Neural progenitor cell (in vitro differentiated cells): ENCODE data around the gene ADARB2. TPM values are rescaled to one million over a fixed set of nuclear protein-coding genes. Genes with fewer than 3 reads are reported as not detected.

ENCODE experiments used
- DNase-seq: peaks from one replicate; pipeline ENCODE4 v3.0.0-alpha.2; 2016; ENCODE audit warnings: low spot score
- H2AFZ ChIP-seq: fragments of 200-600 bp; sonication (generic); replicated peaks from 2 replicates; pipeline ENCODE4 v1.6.1; 2016; ENCODE audit warnings: antibody characterized with exemption
- H3F3A ChIP-seq: fragments of 200-600 bp; sonication (generic); 2 replicates; pipeline ENCODE4 v1.6.1; 2016; ENCODE audit warnings: antibody characterized with exemption, low read depth
- H3K27ac ChIP-seq: fragments of 200-600 bp; sonication (generic); 2 replicates; pipeline ENCODE4 v1.5.1; 2016; ENCODE audit warnings: mild to moderate bottlenecking
- H3K27me3 ChIP-seq: fragments of 200-600 bp; sonication (generic); 2 replicates; pipeline ENCODE4 v1.6.1; 2016; ENCODE audit warnings: mild to moderate bottlenecking, moderate library complexity
- H3K36me3 ChIP-seq: fragments of 200-600 bp; sonication (generic); 2 replicates; pipeline ENCODE4 v1.5.1; 2016
- H3K4me1 ChIP-seq: fragments of 200-600 bp; sonication (generic); 2 replicates; pipeline ENCODE4 v1.6.1; 2016; ENCODE audit warnings: mixed run types
- H3K4me2 ChIP-seq: fragments of 200-600 bp; sonication (generic); 2 replicates; pipeline ENCODE4 v1.6.1; 2016
- H3K4me3 ChIP-seq: fragments of 200-600 bp; sonication (generic); 2 replicates; pipeline ENCODE4 v1.5.1; 2016
- H3K79me2 ChIP-seq: fragments of 200-600 bp; sonication (generic); 2 replicates; pipeline ENCODE4 v1.6.1; 2016; ENCODE audit warnings: low read depth
- H3K9ac ChIP-seq: fragments of 200-600 bp; sonication (generic); 2 replicates; pipeline ENCODE4 v1.6.1; 2016
- H3K9me3 ChIP-seq: fragments of 200-600 bp; sonication (generic); 2 replicates; pipeline ENCODE4 v1.5.1; 2016; ENCODE audit warnings: low read depth
- H4K20me1 ChIP-seq: fragments of 200-600 bp; sonication (generic); 2 replicates; pipeline ENCODE4 v1.6.1; 2016; ENCODE audit warnings: low read depth
- H3K27ac Mint-ChIP-seq: 3 replicates; pipeline ENCODE4 v1.8.0; 2021; ENCODE audit warnings: mixed read lengths
- H3K27me3 Mint-ChIP-seq: 2 replicates; pipeline ENCODE4 v1.8.0; 2022; ENCODE audit warnings: low read depth, mild to moderate bottlenecking, inconsistent platforms, moderate library complexity, mixed read lengths; ENCODE audit not compliant: insufficient read depth
- H3K36me3 Mint-ChIP-seq: 3 replicates; pipeline ENCODE4 v1.8.0; 2021; ENCODE audit warnings: mixed read lengths
- H3K4me1 Mint-ChIP-seq: 3 replicates; pipeline ENCODE4 v1.8.0; 2021; ENCODE audit warnings: mixed read lengths
- H3K4me3 Mint-ChIP-seq: 3 replicates; pipeline ENCODE4 v1.8.0; 2021; ENCODE audit warnings: mild to moderate bottlenecking, moderate library complexity, mixed read lengths
- H3K9me3 Mint-ChIP-seq: 3 replicates; pipeline ENCODE4 v1.8.0; 2020; ENCODE audit warnings: mixed read lengths
- EZH2 ChIP-seq: fragments of 200-600 bp; sonication (generic); IDR thresholded peaks from 2 replicates; pipeline ENCODE4 v1.6.1; 2017; ENCODE audit warnings: antibody characterized with exemption, mild to moderate bottlenecking, moderate library complexity
- EZH2phosphoT487 ChIP-seq: fragments of 200-600 bp; sonication (generic); IDR thresholded peaks from 2 replicates; pipeline ENCODE4 v1.6.1; 2017; ENCODE audit warnings: antibody characterized with exemption
- total RNA-seq: library from RNA; depleted of rRNA; stranded (reverse); fragments of >200 nt; gene quantifications from 2 replicates; pipeline ENCODE4 v1.2.3, GENCODE V29; 2015; ENCODE audit warnings: low replicate concordance
- TF ChIP-seq, protein P1 (sequence below): fragments of 200-600 bp; sonication (generic); IDR thresholded peaks from 2 replicates; pipeline ENCODE4 v1.5.1; 2017; ENCODE audit warnings: antibody characterized with exemption, mild to moderate bottlenecking

The ADARB2 gene
- total RNA-seq, 1 donor from 2014 or later = not detected

DNA sequence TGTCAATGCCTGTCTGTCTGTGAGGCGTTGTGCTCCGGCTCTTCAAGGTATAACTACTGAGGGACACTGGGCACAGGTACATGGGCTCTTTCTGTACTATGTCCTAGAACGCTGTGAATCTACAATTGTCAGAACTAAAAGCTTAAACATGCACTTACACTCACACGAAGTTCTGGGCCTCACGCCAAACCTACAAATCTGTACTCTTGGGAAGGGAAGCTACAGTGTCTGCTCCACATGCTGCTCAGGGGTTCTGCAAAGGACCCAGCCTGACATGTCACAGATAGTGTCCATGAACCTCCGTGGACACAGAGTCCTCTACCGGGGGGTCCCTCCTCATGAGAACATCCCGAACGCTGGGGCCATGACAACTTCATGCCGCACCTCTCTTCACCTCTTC, 412.4 kb downstream of the ADARB2 start:
- H3K4me1 Mint-ChIP-seq = peaks cover 10% of the 10 kb centered on the region
- H3K36me3 Mint-ChIP-seq = peaks cover 2% of the 10 kb centered on the region
- no peak overlapping the region for H3K4me2 ChIP-seq
- H3K4me3 Mint-ChIP-seq = no peak overlapping the region
- no peak overlapping the region for H3K4me3 ChIP-seq
- H3K79me2 ChIP-seq = no peaks in the 10 kb centered on the region
- no peak overlapping the region for H3K27ac Mint-ChIP-seq
- no peaks in the 10 kb centered on the region for H3K4me1 ChIP-seq
- no peak overlapping the region for H3K27ac ChIP-seq
- no peaks in the 10 kb centered on the region for H4K20me1 ChIP-seq
- H3K36me3 ChIP-seq = no peaks in the 10 kb centered on the region
- no peaks in the 10 kb centered on the region for H3K27me3 ChIP-seq
- DNase-seq = no peak
- peaks cover 3% of the 10 kb centered on the region for H3K27me3 Mint-ChIP-seq
- peaks cover 3% of the 10 kb centered on the region for H3K9me3 Mint-ChIP-seq
- H3K9ac ChIP-seq = no peak overlapping the region
- H3K9me3 ChIP-seq = no peaks in the 10 kb centered on the region
- no peaks in the 10 kb centered on the region for H3F3A ChIP-seq
- TF ChIP-seq EZH2 = no peak
- TF ChIP-seq EZH2phosphoT487 = no peak
- TF ChIP-seq, protein P1, sequence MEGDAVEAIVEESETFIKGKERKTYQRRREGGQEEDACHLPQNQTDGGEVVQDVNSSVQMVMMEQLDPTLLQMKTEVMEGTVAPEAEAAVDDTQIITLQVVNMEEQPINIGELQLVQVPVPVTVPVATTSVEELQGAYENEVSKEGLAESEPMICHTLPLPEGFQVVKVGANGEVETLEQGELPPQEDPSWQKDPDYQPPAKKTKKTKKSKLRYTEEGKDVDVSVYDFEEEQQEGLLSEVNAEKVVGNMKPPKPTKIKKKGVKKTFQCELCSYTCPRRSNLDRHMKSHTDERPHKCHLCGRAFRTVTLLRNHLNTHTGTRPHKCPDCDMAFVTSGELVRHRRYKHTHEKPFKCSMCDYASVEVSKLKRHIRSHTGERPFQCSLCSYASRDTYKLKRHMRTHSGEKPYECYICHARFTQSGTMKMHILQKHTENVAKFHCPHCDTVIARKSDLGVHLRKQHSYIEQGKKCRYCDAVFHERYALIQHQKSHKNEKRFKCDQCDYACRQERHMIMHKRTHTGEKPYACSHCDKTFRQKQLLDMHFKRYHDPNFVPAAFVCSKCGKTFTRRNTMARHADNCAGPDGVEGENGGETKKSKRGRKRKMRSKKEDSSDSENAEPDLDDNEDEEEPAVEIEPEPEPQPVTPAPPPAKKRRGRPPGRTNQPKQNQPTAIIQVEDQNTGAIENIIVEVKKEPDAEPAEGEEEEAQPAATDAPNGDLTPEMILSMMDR = no peak
- no peak overlapping the region for H2AFZ ChIP-seq

DNA sequence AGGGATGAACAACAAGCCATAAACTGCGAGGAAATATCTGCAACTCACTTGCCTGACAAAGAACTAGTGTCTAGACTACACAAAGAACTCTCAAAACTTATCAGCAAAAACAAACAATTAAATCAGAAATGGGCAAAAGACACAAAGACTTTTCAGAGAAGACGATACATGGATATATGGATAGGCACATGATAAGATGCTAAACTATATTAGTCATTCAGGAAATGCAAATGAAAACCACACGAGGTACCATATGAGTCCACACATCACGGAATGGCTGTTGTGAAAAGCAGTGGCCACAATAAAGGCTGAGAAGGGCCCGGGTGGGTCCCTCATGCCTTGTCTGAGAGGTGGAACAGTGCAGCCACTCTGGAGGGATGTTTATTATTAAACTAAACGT, 413.4 kb downstream of the ADARB2 start:
- H3K36me3 Mint-ChIP-seq = peaks cover 2% of the 10 kb centered on the region
- no peaks in the 10 kb centered on the region for H4K20me1 ChIP-seq

DNA sequence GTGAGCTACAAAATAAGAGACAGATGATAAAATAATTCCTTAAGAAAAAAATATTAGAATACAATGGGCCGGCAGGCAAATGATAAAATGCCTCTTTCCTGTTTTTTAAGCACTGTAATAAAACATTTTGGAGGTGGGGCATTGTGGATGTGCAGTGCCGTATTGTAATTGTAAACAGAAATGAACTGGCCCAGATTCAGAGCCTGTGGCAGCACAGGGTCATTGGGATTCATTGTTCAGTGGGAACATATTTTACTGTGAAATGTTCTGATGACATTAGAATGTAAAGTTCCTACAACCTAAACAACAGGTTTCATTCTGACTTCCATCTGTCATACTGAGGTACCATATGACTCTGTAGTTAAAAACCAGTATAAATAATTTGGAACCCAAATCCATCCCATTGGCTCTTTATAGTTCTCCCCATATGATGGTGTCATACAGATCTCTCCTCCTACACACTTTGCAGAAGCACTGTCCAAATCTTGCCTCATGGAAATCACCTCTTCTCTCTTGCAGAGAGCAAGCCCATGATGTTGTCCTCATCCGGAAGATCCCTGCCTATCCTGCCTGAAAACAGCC, 416.5 kb downstream of the ADARB2 start:
- Mint-ChIP-seq H3K4me1 (peaks cover 15% of the 10 kb centered on the region), H3K27me3 (no peaks in the 10 kb centered on the region), H3K4me3 (no peak overlapping the region), H3K27ac (no peak overlapping the region), H3K36me3 (no peaks in the 10 kb centered on the region), H3K9me3 (no peaks in the 10 kb centered on the region)
- Histone ChIP-seq H2AFZ (no peak overlapping the region), H4K20me1 (no peaks in the 10 kb centered on the region), H3K27ac (no peak overlapping the region), H3K9me3 (no peaks in the 10 kb centered on the region), H3K27me3 (no peaks in the 10 kb centered on the region), H3K9ac (no peak overlapping the region), H3K4me1 (no peaks in the 10 kb centered on the region), H3K4me3 (no peak overlapping the region), H3K36me3 (no peaks in the 10 kb centered on the region), H3K4me2 (no peak overlapping the region), H3F3A (no peaks in the 10 kb centered on the region), H3K79me2 (no peaks in the 10 kb centered on the region)
- TF ChIP-seq EZH2 = no peak
- no peak for TF ChIP-seq EZH2phosphoT487
- TF ChIP-seq, protein P1 = no peak
- DNase-seq = no peak

More for the DNA sequence above, 413.4 kb downstream of the ADARB2 start:
- Histone ChIP-seq H3K9me3 (no peaks in the 10 kb centered on the region), H3K27me3 (no peaks in the 10 kb centered on the region), H3K27ac (no peak overlapping the region), H3F3A (no peaks in the 10 kb centered on the region), H3K79me2 (no peaks in the 10 kb centered on the region), H3K9ac (no peak overlapping the region), H3K4me1 (no peaks in the 10 kb centered on the region), H3K36me3 (no peaks in the 10 kb centered on the region), H2AFZ (no peak overlapping the region), H3K4me2 (no peak overlapping the region), H3K4me3 (no peak overlapping the region)
- Mint-ChIP-seq H3K9me3 (peaks cover 3% of the 10 kb centered on the region), H3K4me3 (no peak overlapping the region), H3K27me3 (no peaks in the 10 kb centered on the region), H3K4me1 (peaks cover 6% of the 10 kb centered on the region), H3K27ac (no peak overlapping the region)
- DNase-seq = no peak
- no peak for TF ChIP-seq EZH2phosphoT487
- TF ChIP-seq, protein P1 = no peak
- no peak for TF ChIP-seq EZH2
